Caco-2 (cell line): ENCODE results near the gene SSRP1. TPM values are rescaled to one million over a fixed set of nuclear protein-coding genes. Genes with fewer than 3 reads are reported as not detected.

Experiments
- BruUV-seq: library from RNA; stranded (reverse); fragments of 400-500 nt; replicated peaks from 2 replicates; lab custom pipeline; 2021; lab: Mats Ljungman, UMichigan
- CTCF ChIA-PET: fragments of 300-600 bp; sonication (Branson Sonifier 250); formaldehyde crosslinking; loops from one replicate; lab custom pipeline; 2022; ENCODE audit warnings: antibody characterized with exemption; lab: Charles Lee
- POLR2A ChIA-PET: fragments of 300-600 bp; sonication (Branson Sonifier 250); formaldehyde crosslinking; loops from one replicate; lab custom pipeline; 2022; ENCODE audit warnings: antibody characterized with exemption; lab: Charles Lee
- DNase-seq, 2 experiments: peaks; one replicate each; pipeline versions ENCODE4 v3.0.0 to v3.0.0-alpha.2; 2020 to 2022
- H3K27me3 ChIP-seq: replicated peaks from 2 replicates; pipeline ENCODE4 v1.6.0; 2011; ENCODE audit warnings: low read length; ENCODE audit not compliant: control insufficient read depth, insufficient read depth
- H3K36me3 ChIP-seq: 2 replicates; pipeline ENCODE4 v1.5.1; 2011; ENCODE audit warnings: low read length; ENCODE audit not compliant: control insufficient read depth, insufficient read depth
- H3K4me1 ChIP-seq: fragments of 250-450 bp; sonication (Bioruptor Pico); 2 replicates; pipeline ENCODE4 v1.5.1; 2020; ENCODE audit warnings: mild to moderate bottlenecking
- H3K4me3 ChIP-seq: 2 replicates; pipeline ENCODE4 v1.5.1; 2011; ENCODE audit warnings: low read depth, mild to moderate bottlenecking, control low read depth, low read length
- H3K9me3 ChIP-seq: fragments of 250-450 bp; sonication (Bioruptor Pico); 2 replicates; pipeline ENCODE4 v1.5.1; 2020; ENCODE audit warnings: mild to moderate bottlenecking, moderate library complexity
- H3K27ac Mint-ChIP-seq: one replicate; pipeline ENCODE4 v1.8.0; 2022; ENCODE audit warnings: mixed read lengths; ENCODE audit not compliant: unreplicated experiment
- H3K27me3 Mint-ChIP-seq: one replicate; pipeline ENCODE4 v1.8.0; 2022; ENCODE audit warnings: mixed read lengths; ENCODE audit not compliant: insufficient read depth, unreplicated experiment
- H3K36me3 Mint-ChIP-seq: one replicate; pipeline ENCODE4 v1.8.0; 2022; ENCODE audit warnings: mild to moderate bottlenecking, mixed read lengths; ENCODE audit not compliant: insufficient read depth, unreplicated experiment
- H3K4me1 Mint-ChIP-seq: one replicate; pipeline ENCODE4 v1.8.0; 2022; ENCODE audit warnings: low read depth, mixed read lengths; ENCODE audit not compliant: unreplicated experiment
- H3K4me3 Mint-ChIP-seq: one replicate; pipeline ENCODE4 v1.8.0; 2022; ENCODE audit warnings: mild to moderate bottlenecking, moderate library complexity, mixed read lengths; ENCODE audit not compliant: unreplicated experiment
- H3K9me3 Mint-ChIP-seq: one replicate; pipeline ENCODE4 v1.8.0; 2022; ENCODE audit warnings: mixed read lengths; ENCODE audit not compliant: unreplicated experiment
- intact Hi-C: fragments of 100-400 bp; cut with micrococcal nuclease; formaldehyde crosslinking; loops from one replicate; pipeline ENCODE4 v1.10.0; 2022; ENCODE audit not compliant: unreplicated experiment
- total RNA-seq: library from RNA; stranded (reverse); gene quantifications from 2 replicates; pipeline ENCODE4 v1.2.3, GENCODE V29; 2022
- TF ChIP-seq, protein P1 (sequence below), 2 experiments: fragments of 200-600 bp in 1 of 2; IDR thresholded peaks; 1 replicate in 1 of 2; 2 replicates in 1 of 2; pipeline versions ENCODE4 v1.5.1 to v1.8.0; 2011 to 2022; ENCODE audit warnings: antibody characterized with exemption in 1 of 2, control low read depth in 1 of 2, inconsistent platforms in 1 of 2, low read depth in 1 of 2, low read length in 1 of 2, mild to moderate bottlenecking in 1 of 2, moderate library complexity in 1 of 2; ENCODE audit not compliant: insufficient read depth in 1 of 2, severe bottlenecking in 1 of 2, unreplicated experiment in 1 of 2

SSRP1 gene
- total RNA-seq, 1 experiment from 2014 or later, result 212 TPM

DNA sequence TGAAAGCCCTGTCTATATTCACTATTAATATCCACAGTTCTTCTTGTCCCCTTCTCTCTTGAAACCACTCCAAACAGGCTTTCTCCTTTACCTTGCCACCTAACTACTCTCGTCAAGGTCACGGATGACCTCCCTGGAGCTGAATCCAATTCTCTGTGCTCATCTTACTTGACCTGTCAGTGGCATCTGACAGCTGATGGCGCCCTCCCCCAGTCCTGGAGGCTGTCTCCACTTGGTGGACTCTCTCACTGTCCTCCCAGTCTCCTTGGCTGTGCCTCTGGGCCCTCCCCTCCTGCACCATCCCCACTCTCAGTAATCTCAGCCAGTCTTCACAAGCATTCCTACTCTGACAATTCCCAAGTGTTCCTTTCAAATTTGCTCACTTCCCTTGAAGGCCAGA lies 19.7 kb downstream of the SSRP1 start:
- H3K4me3 ChIP-seq, result no peak overlapping the region
- no peak for DNase-seq
- BruUV-seq, result no TSS peak
- peaks cover 16% of the 10 kb centered on the region for H3K36me3 ChIP-seq
- Mint-ChIP-seq H3K27me3 (no peaks in the 10 kb centered on the region), H3K9me3 (no peaks in the 10 kb centered on the region), H3K4me1 (peaks cover 11% of the 10 kb centered on the region), H3K36me3 (peaks cover 34% of the 10 kb centered on the region), H3K4me3 (no peak overlapping the region), H3K27ac (no peak overlapping the region)
- TF ChIP-seq, protein P1, sequence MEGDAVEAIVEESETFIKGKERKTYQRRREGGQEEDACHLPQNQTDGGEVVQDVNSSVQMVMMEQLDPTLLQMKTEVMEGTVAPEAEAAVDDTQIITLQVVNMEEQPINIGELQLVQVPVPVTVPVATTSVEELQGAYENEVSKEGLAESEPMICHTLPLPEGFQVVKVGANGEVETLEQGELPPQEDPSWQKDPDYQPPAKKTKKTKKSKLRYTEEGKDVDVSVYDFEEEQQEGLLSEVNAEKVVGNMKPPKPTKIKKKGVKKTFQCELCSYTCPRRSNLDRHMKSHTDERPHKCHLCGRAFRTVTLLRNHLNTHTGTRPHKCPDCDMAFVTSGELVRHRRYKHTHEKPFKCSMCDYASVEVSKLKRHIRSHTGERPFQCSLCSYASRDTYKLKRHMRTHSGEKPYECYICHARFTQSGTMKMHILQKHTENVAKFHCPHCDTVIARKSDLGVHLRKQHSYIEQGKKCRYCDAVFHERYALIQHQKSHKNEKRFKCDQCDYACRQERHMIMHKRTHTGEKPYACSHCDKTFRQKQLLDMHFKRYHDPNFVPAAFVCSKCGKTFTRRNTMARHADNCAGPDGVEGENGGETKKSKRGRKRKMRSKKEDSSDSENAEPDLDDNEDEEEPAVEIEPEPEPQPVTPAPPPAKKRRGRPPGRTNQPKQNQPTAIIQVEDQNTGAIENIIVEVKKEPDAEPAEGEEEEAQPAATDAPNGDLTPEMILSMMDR (IDR thresholded peaks at IDR 0.05; ENCODE audit: insufficient read depth in 1 of 2, low read depth in 1 of 2, low read length in 1 of 2, severe bottlenecking in 1 of 2, unreplicated experiment in 1 of 2), result no peak
- ChIA-PET CTCF (no interaction called here), POLR2A (no interaction called here)
- H3K4me1 ChIP-seq, result peaks cover 39% of the 10 kb centered on the region
- intact Hi-C loops, result no loop called here
- no peaks in the 10 kb centered on the region for H3K9me3 ChIP-seq
- H3K27me3 ChIP-seq, result no peaks in the 10 kb centered on the region

DNA sequence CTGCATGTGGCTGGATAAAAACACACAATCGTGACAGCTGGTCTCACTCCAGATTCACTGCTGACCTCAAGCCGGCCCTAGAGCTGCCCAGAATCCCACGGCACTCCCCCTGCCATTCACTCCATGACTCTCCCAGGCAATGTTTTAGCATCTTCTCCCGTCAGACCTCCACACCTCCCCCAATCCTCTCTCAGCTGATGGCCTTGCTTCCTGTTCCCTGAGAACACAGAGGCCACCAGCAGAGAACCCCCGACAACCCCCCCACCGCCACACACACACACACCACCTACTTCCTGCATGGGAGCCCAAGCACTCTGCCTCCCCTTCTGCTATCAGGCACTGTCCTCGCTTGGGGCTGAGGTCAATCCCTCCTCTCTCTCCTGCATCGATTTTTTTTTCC lies 20.2 kb downstream of the SSRP1 start:
- peaks cover 40% of the 10 kb centered on the region for H3K4me1 ChIP-seq
- no TSS peak for BruUV-seq
- H3K4me1 Mint-ChIP-seq, result peaks cover 6% of the 10 kb centered on the region
- peaks cover 15% of the 10 kb centered on the region for H3K36me3 ChIP-seq
- peaks cover 34% of the 10 kb centered on the region for H3K36me3 Mint-ChIP-seq
- no peak overlapping the region for H3K4me3 ChIP-seq
- H3K9me3 ChIP-seq, result no peaks in the 10 kb centered on the region
- no peaks in the 10 kb centered on the region for H3K27me3 ChIP-seq
- H3K27me3 Mint-ChIP-seq, result no peaks in the 10 kb centered on the region
- intact Hi-C loops, result no loop called here
- H3K9me3 Mint-ChIP-seq, result no peaks in the 10 kb centered on the region
- POLR2A ChIA-PET, result no interaction called here
- no peak overlapping the region for H3K27ac Mint-ChIP-seq
- TF ChIP-seq, protein P1 (IDR thresholded peaks at IDR 0.05; ENCODE audit: insufficient read depth in 1 of 2, low read depth in 1 of 2, low read length in 1 of 2, severe bottlenecking in 1 of 2, unreplicated experiment in 1 of 2), result no peak
- DNase-seq, result no peak
- CTCF ChIA-PET, result no interaction called here
- H3K4me3 Mint-ChIP-seq, result no peak overlapping the region

- no peak for DNase-seq
- Histone ChIP-seq H3K36me3 (peaks cover 15% of the 10 kb centered on the region), H3K4me3 (no peak overlapping the region), H3K27me3 (no peaks in the 10 kb centered on the region), H3K4me1 (peaks cover 44% of the 10 kb centered on the region), H3K9me3 (no peaks in the 10 kb centered on the region)
- ChIA-PET CTCF (no interaction called here), POLR2A (no interaction called here)
- Mint-ChIP-seq H3K36me3 (peaks cover 44% of the 10 kb centered on the region), H3K4me3 (no peak overlapping the region), H3K27me3 (no peaks in the 10 kb centered on the region), H3K9me3 (no peaks in the 10 kb centered on the region), H3K27ac (no peak overlapping the region), H3K4me1 (peaks cover 14% of the 10 kb centered on the region)
- BruUV-seq, result no TSS peak
- intact Hi-C loops, result no loop called here
- TF ChIP-seq, protein P1 (IDR thresholded peaks at IDR 0.05; ENCODE audit: insufficient read depth in 1 of 2, low read depth in 1 of 2, low read length in 1 of 2, severe bottlenecking in 1 of 2, unreplicated experiment in 1 of 2), result no peak
Measured at GRCh38 chr11:57314221-57314973, 21.3 kb downstream of the SSRP1 start.
